K562 (cell line): ENCODE data around the gene EPGN. TPM values are rescaled to one million over a fixed set of nuclear protein-coding genes. Genes with fewer than 3 reads are reported as not detected.

Experiments
- MCM7 ChIP-seq, 2 experiments: fragments of 450-650 bp; IDR thresholded peaks; 2 replicates each; pipeline ENCODE4 v1.6.1; 2016 to 2018
- MECOM ChIP-seq: fragments of 250-450 bp; sonication (Bioruptor Pico); IDR thresholded peaks from 2 replicates; pipeline ENCODE4 v1.8.0; 2022; ENCODE audit warnings: inconsistent platforms
- NR2C1 ChIP-seq, 2 experiments: fragments of 450-650 bp; IDR thresholded peaks; 2 replicates each; pipeline ENCODE4 v1.6.1; 2017; ENCODE audit warnings: mild to moderate bottlenecking in 2 of 2, antibody characterized with exemption in 1 of 2, inconsistent platforms in 1 of 2, missing compliant biosample characterization in 1 of 2, missing genetic modification characterization in 1 of 2
- NR3C1 ChIP-seq: sonication (generic); formaldehyde crosslinking; IDR thresholded peaks from 2 replicates; pipeline ENCODE4 v1.8.1; 2022; ENCODE audit warnings: missing genetic modification reagents
- SRF ChIP-seq, 2 experiments: fragments of 250-450, 450-650 bp in 1 of 2; sonication (Bioruptor Pico) in 1 of 2; sonication (generic) in 1 of 2; formaldehyde crosslinking; IDR thresholded peaks; 2 replicates each; pipeline versions ENCODE4 v1.5.0 to v1.5.1; 2020 to 2022; ENCODE audit warnings: mild to moderate bottlenecking in 1 of 2, missing genetic modification reagents in 1 of 2
- ZNF217 ChIP-seq: sonication (generic); formaldehyde crosslinking; IDR thresholded peaks from 2 replicates; pipeline ENCODE4 v1.8.0; 2022; ENCODE audit warnings: mild to moderate bottlenecking, missing genetic modification reagents
- ZNF778 ChIP-seq: fragments of 450-650 bp; formaldehyde crosslinking; IDR thresholded peaks from 2 replicates; pipeline ENCODE4 v1.4.0; 2020; ENCODE audit warnings: mild to moderate bottlenecking, moderate library complexity
- polyA plus RNA-seq, 8 experiments: library from polyadenylated mRNA; depleted of rRNA in 4 of 8; stranded (reverse) in 5 of 8; unstranded in 3 of 8; fragments of >200 nt; fragmentation: Nextera tagmentation in 2 of 8; fragmentation: Illumina TruSeq in 1 of 8; extraction: Ambion mirVana in 2 of 8; extraction: Trizol in 1 of 8; gene quantifications; 2 replicates each; pipeline versions ENCODE4 v1.2.1 to v1.2.3, GENCODE V29; 2011 to 2014; ENCODE audit warnings: inconsistent platforms in 1 of 8, missing spikeins in 1 of 8
- total RNA-seq, 7 experiments: library from RNA; depleted of rRNA in 6 of 7; stranded (reverse); fragments of >200 nt in 6 of 7; fragmentation: Illumina TruSeq in 2 of 7; extraction: Trizol in 2 of 7; gene quantifications; 2 replicates each; pipeline versions ENCODE4 v1.2.1 to v1.2.3, GENCODE V29; 2011 to 2021; ENCODE audit warnings: low replicate concordance in 1 of 7
- TF ChIP-seq, protein P1 (sequence below): sonication (generic); formaldehyde crosslinking; IDR thresholded peaks from 2 replicates; pipeline ENCODE4 v1.8.0; 2023; ENCODE audit warnings: mild to moderate bottlenecking, missing genetic modification reagents
- TF ChIP-seq, protein P2 (sequence below): sonication (generic); formaldehyde crosslinking; IDR thresholded peaks from 2 replicates; pipeline ENCODE4 v1.8.0; 2022; ENCODE audit warnings: missing genetic modification reagents, mild to moderate bottlenecking, moderate library complexity, borderline replicate concordance
- TF ChIP-seq, protein P3 (sequence below): fragments of 250-450 bp; sonication (Bioruptor Pico); IDR thresholded peaks from 2 replicates; pipeline ENCODE4 v1.6.1; 2021; ENCODE audit warnings: mild to moderate bottlenecking

EPGN gene
- total and polyA plus RNA-seq, 9 of the 15 experiments (the other 6 are each of a cell fraction or from before 2014, with no cell fraction given): 0.10 to 0.56 TPM; not detected in 7

DNA sequence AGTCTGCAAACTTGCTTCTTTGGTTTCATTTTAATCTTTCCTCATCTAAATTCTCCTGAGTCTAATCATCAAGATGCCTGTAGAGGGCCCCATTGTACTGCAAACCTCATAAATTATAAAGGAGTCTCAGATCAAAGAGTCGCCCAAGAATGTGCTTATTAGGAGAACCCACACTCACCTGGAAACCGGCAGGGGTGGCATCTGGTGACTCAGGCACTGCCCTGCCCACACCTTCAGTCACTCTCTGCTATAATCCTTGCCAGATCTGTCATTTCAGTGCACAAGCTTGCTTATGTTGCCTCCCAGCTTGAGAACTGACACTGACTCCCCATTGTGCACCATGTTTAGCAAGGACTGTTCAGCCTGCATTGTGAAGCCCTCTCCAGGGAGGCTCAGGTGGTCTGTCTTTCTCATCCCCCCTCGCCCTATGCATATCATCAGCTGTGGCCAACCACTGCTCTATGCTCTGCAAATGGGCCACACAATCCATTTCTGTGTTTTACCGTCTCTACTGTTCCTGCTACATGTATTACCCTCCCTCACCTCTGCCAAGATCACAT, 12.4 kb downstream of the EPGN start (continued):
- TF ChIP-seq NR2C1 (IDR thresholded peaks at IDR 0.05) (no peak), NR2C1 (tag; IDR thresholded peaks at IDR 0.05) (no peak), NR3C1 (CRISPR knock-in tag) (no peak), MECOM (CRISPR knock-in tag) (no peak), MCM7 (IDR thresholded peaks at IDR 0.05) (no peak), SRF (CRISPR knock-in tag; IDR thresholded peaks at IDR 0.05) (peak in 1 of 2 experiments; percentile 59; a peak in 1 of 4 replicates), ZNF217 (CRISPR knock-in tag) (no peak), ZNF778 (CRISPR knock-in tag) (no peak)
- TF ChIP-seq, protein P1, sequence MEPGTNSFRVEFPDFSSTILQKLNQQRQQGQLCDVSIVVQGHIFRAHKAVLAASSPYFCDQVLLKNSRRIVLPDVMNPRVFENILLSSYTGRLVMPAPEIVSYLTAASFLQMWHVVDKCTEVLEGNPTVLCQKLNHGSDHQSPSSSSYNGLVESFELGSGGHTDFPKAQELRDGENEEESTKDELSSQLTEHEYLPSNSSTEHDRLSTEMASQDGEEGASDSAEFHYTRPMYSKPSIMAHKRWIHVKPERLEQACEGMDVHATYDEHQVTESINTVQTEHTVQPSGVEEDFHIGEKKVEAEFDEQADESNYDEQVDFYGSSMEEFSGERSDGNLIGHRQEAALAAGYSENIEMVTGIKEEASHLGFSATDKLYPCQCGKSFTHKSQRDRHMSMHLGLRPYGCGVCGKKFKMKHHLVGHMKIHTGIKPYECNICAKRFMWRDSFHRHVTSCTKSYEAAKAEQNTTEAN (CRISPR knock-in tag): no peak
- TF ChIP-seq, protein P2, sequence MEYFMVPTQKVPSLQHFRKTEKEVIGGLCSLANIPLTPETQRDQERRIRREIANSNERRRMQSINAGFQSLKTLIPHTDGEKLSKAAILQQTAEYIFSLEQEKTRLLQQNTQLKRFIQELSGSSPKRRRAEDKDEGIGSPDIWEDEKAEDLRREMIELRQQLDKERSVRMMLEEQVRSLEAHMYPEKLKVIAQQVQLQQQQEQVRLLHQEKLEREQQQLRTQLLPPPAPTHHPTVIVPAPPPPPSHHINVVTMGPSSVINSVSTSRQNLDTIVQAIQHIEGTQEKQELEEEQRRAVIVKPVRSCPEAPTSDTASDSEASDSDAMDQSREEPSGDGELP (CRISPR knock-in tag): peak; percentile 30; the same call in 1 of the 2 replicates
- TF ChIP-seq, protein P3, sequence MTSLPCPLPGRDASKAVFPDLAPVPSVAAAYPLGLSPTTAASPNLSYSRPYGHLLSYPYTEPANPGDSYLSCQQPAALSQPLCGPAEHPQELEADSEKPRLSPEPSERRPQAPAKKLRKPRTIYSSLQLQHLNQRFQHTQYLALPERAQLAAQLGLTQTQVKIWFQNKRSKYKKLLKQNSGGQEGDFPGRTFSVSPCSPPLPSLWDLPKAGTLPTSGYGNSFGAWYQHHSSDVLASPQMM (CRISPR knock-in tag): no peak
